Thoracic aorta (tissue), 2 donors: ENCODE results near the gene CD3G. TPM values are rescaled to one million over a fixed set of nuclear protein-coding genes. Genes with fewer than 3 reads are reported as not detected.
"Not testable (repeated sequence)": the region's sequence is repeated elsewhere in the genome, so short reads cannot be mapped to it uniquely, and the experiment has no call there.

Source experiments
- ATAC-seq: fragments of 150-250 bp; one replicate; pipeline ENCODE4 v1.8.0; 2017; ENCODE audit warnings: low read depth; ENCODE audit not compliant: insufficient number of reproducible peaks, low FRiP score
- DNase-seq: peaks from one replicate; pipeline ENCODE4 v3.0.0-alpha.2; 2020; ENCODE audit warnings: low spot score
- H3K27ac ChIP-seq, 2 donors: fragments of 200-600 bp; sonication (generic); 1 replicate in 1 of 2; 2 replicates in 1 of 2; pipeline ENCODE4 v1.5.1; 2016; ENCODE audit warnings: mild to moderate bottlenecking in 2 of 2, moderate library complexity in 2 of 2
- H3K27me3 ChIP-seq: fragments of 200-600 bp; sonication (generic); replicated peaks from 2 replicates; pipeline ENCODE4 v1.6.0; 2016; ENCODE audit warnings: mild to moderate bottlenecking; ENCODE audit not compliant: insufficient read depth
- H3K36me3 ChIP-seq: fragments of 200-600 bp; sonication (generic); one replicate; pipeline ENCODE4 v1.5.1; 2016
- H3K4me1 ChIP-seq, 2 donors: fragments of 200-600 bp; sonication (generic); 1 replicate in 1 of 2; 2 replicates in 1 of 2; pipeline versions ENCODE4 v1.5.1 to v1.6.0; 2016; ENCODE audit warnings: low read depth in 2 of 2, mild to moderate bottlenecking in 1 of 2; ENCODE audit not compliant: control insufficient read depth in 1 of 2
- H3K4me3 ChIP-seq: fragments of 200-600 bp; sonication (generic); 2 replicates; pipeline ENCODE4 v1.5.1; 2016; ENCODE audit warnings: mild to moderate bottlenecking
- H3K9me3 ChIP-seq: fragments of 200-600 bp; sonication (generic); 2 replicates; pipeline ENCODE4 v1.5.1; 2016
- total RNA-seq, 2 donors: library from RNA; depleted of rRNA; stranded (reverse); fragments of >200 nt; gene quantifications; one replicate each; pipeline versions ENCODE4 v1.1.0 to v1.2.3, GENCODE V29; 2016
- TF ChIP-seq, protein P1 (sequence below): fragments of 200-600 bp; sonication (generic); IDR thresholded peaks from one replicate; pipeline ENCODE4 v1.5.1; 2019; ENCODE audit warnings: antibody characterized with exemption

The CD3G gene
- total RNA-seq, 2 donors from 2014 or later: 0.27 to 1.1 TPM

DNA sequence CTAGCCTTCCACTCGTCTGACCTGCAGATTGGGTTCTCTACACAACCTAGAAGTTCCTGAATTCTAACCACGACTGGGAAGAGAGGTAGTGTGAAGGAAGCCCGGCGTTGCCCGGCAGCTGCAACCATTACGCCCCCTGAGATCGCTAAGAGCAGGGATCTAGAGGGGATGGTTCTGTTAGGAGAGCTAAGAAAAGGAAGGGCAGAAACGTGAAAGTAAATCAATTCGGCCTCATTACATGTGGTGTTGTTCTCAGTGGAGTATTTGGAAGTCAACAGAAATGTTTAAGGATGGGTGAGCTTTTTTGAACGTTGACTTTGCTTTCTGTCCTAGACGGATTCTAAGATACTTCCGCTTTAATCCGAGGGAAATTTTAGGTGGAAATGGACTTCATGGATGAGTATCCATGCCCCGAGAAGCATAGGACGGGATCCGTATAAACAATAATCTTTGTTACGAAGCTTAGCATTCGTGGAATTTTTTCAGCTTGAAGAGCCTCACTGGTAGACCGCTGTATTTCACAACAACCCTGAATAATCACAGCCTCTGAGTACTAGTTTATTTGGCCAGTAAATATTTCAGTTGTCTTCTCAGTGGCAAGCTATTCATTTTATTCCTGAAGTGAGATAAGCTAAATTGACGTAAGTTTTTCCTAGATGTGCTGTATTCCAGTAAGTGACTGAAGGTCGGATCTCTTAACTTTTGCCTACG, 57.9 kb downstream of the CD3G start:
- no peaks in the 10 kb centered on the region for H3K27me3 ChIP-seq
- H3K4me1 ChIP-seq: peaks cover 15 to 29% of the 10 kb centered on the region in 2 donors
- H3K36me3 ChIP-seq: peaks cover 6% of the 10 kb centered on the region
- no peaks in the 10 kb centered on the region for H3K9me3 ChIP-seq
- H3K4me3 ChIP-seq: peak overlapping the region; percentile 94
- TF ChIP-seq, protein P1, sequence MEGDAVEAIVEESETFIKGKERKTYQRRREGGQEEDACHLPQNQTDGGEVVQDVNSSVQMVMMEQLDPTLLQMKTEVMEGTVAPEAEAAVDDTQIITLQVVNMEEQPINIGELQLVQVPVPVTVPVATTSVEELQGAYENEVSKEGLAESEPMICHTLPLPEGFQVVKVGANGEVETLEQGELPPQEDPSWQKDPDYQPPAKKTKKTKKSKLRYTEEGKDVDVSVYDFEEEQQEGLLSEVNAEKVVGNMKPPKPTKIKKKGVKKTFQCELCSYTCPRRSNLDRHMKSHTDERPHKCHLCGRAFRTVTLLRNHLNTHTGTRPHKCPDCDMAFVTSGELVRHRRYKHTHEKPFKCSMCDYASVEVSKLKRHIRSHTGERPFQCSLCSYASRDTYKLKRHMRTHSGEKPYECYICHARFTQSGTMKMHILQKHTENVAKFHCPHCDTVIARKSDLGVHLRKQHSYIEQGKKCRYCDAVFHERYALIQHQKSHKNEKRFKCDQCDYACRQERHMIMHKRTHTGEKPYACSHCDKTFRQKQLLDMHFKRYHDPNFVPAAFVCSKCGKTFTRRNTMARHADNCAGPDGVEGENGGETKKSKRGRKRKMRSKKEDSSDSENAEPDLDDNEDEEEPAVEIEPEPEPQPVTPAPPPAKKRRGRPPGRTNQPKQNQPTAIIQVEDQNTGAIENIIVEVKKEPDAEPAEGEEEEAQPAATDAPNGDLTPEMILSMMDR: no peak
- H3K27ac ChIP-seq: peak overlapping the region; percentile 80 to 91
- ATAC-seq (no peak), DNase-seq (no peak)

DNA sequence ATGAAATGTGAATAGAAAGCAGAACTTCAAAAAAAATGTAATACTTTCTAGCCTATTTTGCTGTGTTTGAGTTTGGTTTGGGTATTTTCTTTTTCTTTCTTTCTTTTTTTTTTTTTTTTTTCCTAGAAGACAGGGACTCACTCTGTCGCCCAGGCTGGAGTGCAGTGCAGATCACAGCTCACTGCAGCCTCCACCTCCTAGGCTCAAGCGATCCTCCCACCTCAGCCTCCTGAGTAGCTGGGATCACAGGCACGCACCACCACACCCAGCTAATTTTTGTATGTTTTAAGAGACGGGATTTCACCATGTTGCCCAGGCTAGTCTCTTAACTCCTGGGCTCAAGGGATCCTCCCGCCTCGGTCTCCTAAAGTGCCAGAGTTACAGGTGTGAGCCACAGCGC, 58.5 kb downstream of the CD3G start:
- H3K27ac ChIP-seq, H3K27me3 ChIP-seq, H3K9me3 ChIP-seq, ATAC-seq, DNase-seq, H3K36me3 ChIP-seq: not testable (repeated sequence)
- Histone ChIP-seq H3K4me1 (peaks cover 15 to 29% of the 10 kb centered on the region in 2 donors), H3K4me3 (peak overlapping the region; percentile 94)

Other genes starting within 250 kb of the CD3G start
- 1 to 10 TPM; 2.0 to 2.4 TPM for gene SCN4B, start 191.5 kb upstream of the CD3G start, total RNA-seq
- gene SCN2B, start 167.7 kb upstream of the CD3G start, total RNA-seq: under 1 TPM in 1 of 2 donors, not detected in 1; 0.07 TPM
- gene JAML, start 119.3 kb upstream of the CD3G start, total RNA-seq: 1 to 10 TPM; 3.7 to 7.6 TPM
- gene MPZL3, start 92.0 kb upstream of the CD3G start, total RNA-seq: 1 to 10 TPM in 1 of 2 donors, under 1 TPM in 1; 0.41 to 3.2 TPM
- gene MPZL2, start 80.0 kb upstream of the CD3G start, total RNA-seq: 10 to 100 TPM; 18.3 to 58.1 TPM
- 1 to 10 TPM; 1.1 to 1.3 TPM for gene CD3E, start 39.6 kb upstream of the CD3G start, total RNA-seq
- gene CD3D, start 1.6 kb upstream of the CD3G start, total RNA-seq: 1 to 10 TPM; 1.6 to 5.8 TPM
- 10 to 100 TPM; 37.1 to 49.0 TPM for gene UBE4A, start 15.3 kb downstream of the CD3G start, total RNA-seq
- gene ATP5MG, start 57.3 kb downstream of the CD3G start, total RNA-seq: 10 to 100 TPM; 21.1 to 45.2 TPM
- gene KMT2A, start 92.1 kb downstream of the CD3G start, total RNA-seq: 100 to 1,000 TPM in 1 of 2 donors, 10 to 100 TPM in 1; 88.1 to 105 TPM
- gene TTC36, start 183.1 kb downstream of the CD3G start, total RNA-seq: 1 to 10 TPM; 1.4 to 1.5 TPM
- gene TMEM25, start 186.8 kb downstream of the CD3G start, total RNA-seq: 10 to 100 TPM; 36.3 to 50.8 TPM
- 10 to 100 TPM; 27.5 to 50.8 TPM for gene IFT46, start 221.6 kb downstream of the CD3G start, total RNA-seq
- 100 to 1,000 TPM; 116 to 125 TPM for gene ARCN1, start 228.1 kb downstream of the CD3G start, total RNA-seq